H9 (cell line): ENCODE measurements around the gene SNX14. TPM values are rescaled to one million over a fixed set of nuclear protein-coding genes. Genes with fewer than 3 reads are reported as not detected.

Experiments
- DNase-seq: peaks from one replicate; pipeline ENCODE4 v3.0.0-alpha.2; 2017
- H2AFZ ChIP-seq: one replicate; pipeline ENCODE4 v1.6.1; 2013; ENCODE audit warnings: mild to moderate bottlenecking, low read length, control low read depth, moderate library complexity
- H2AK5ac ChIP-seq: 2 replicates; pipeline ENCODE4 v1.6.1; 2013; ENCODE audit warnings: low read length, control low read depth, mixed read lengths; ENCODE audit not compliant: insufficient read length
- H2BK120ac ChIP-seq: one replicate; pipeline ENCODE4 v1.6.1; 2013; ENCODE audit warnings: low read depth, mild to moderate bottlenecking, low read length, control low read depth, inconsistent platforms; ENCODE audit not compliant: poor library complexity, severe bottlenecking
- H2BK12ac ChIP-seq: 2 replicates; pipeline ENCODE4 v1.6.1; 2013; ENCODE audit warnings: low read length, control low read depth, mixed read lengths, low read depth; ENCODE audit not compliant: insufficient read length
- H2BK15ac ChIP-seq: 2 replicates; pipeline ENCODE4 v1.6.1; 2013; ENCODE audit warnings: low read depth, low read length, control low read depth
- H2BK20ac ChIP-seq: one replicate; pipeline ENCODE4 v1.6.1; 2013; ENCODE audit warnings: low read depth, mild to moderate bottlenecking, low read length, control low read depth, inconsistent platforms; ENCODE audit not compliant: poor library complexity, severe bottlenecking
- H2BK5ac ChIP-seq: 2 replicates; pipeline ENCODE4 v1.6.1; 2013; ENCODE audit warnings: low read length, control low read depth, mixed read lengths; ENCODE audit not compliant: insufficient read length
- H3K14ac ChIP-seq: 2 replicates; pipeline ENCODE4 v1.6.1; 2013; ENCODE audit warnings: low read length, control low read depth; ENCODE audit not compliant: insufficient read depth
- H3K18ac ChIP-seq: 2 replicates; pipeline ENCODE4 v1.6.1; 2013; ENCODE audit warnings: low read depth, mild to moderate bottlenecking, mixed read lengths, low read length, control low read depth; ENCODE audit not compliant: insufficient read length
- H3K23ac ChIP-seq: 2 replicates; pipeline ENCODE4 v1.6.1; 2013; ENCODE audit warnings: low read length, control low read depth, mixed read lengths, low read depth; ENCODE audit not compliant: insufficient read length
- H3K23me2 ChIP-seq: 2 replicates; pipeline ENCODE4 v1.6.1; 2013; ENCODE audit warnings: low read depth, mild to moderate bottlenecking, mixed read lengths, low read length, control low read depth; ENCODE audit not compliant: insufficient read length, poor library complexity, severe bottlenecking
- H3K27ac ChIP-seq: 2 replicates; pipeline ENCODE4 v1.5.1; 2013; ENCODE audit warnings: low read length, control low read depth, mixed read lengths, low read depth; ENCODE audit not compliant: insufficient read length
- H3K27me3 ChIP-seq: 2 replicates; pipeline ENCODE4 v1.6.1; 2013; ENCODE audit warnings: low read length, control low read depth, inconsistent platforms; ENCODE audit not compliant: insufficient read depth
- H3K4ac ChIP-seq: 2 replicates; pipeline ENCODE4 v1.6.1; 2013; ENCODE audit warnings: low read depth, mild to moderate bottlenecking, control low read depth, inconsistent platforms, low read length, moderate library complexity
- H3K4me1 ChIP-seq: 2 replicates; pipeline ENCODE4 v1.6.1; 2013; ENCODE audit warnings: low read length, control low read depth, inconsistent platforms; ENCODE audit not compliant: insufficient read depth
- H3K4me2 ChIP-seq: 2 replicates; pipeline ENCODE4 v1.6.1; 2013; ENCODE audit warnings: low read length, control low read depth, mixed read lengths; ENCODE audit not compliant: insufficient read length, insufficient read depth
- H3K56ac ChIP-seq: 2 replicates; pipeline ENCODE4 v1.6.1; 2013; ENCODE audit warnings: low read depth, mild to moderate bottlenecking, mixed read lengths, low read length, control low read depth; ENCODE audit not compliant: insufficient read length
- H3K79me1 ChIP-seq: 2 replicates; pipeline ENCODE4 v1.6.1; 2013; ENCODE audit warnings: low read depth, mild to moderate bottlenecking, moderate library complexity, low read length, control low read depth, inconsistent platforms; ENCODE audit not compliant: insufficient read depth, poor library complexity, severe bottlenecking
- H3K79me2 ChIP-seq: 2 replicates; pipeline ENCODE4 v1.6.1; 2013; ENCODE audit warnings: low read length, control low read depth, inconsistent platforms; ENCODE audit not compliant: insufficient read depth
- H3K9ac ChIP-seq: 2 replicates; pipeline ENCODE4 v1.6.1; 2013; ENCODE audit warnings: low read length, control low read depth, mixed read lengths; ENCODE audit not compliant: insufficient read length; ENCODE audit errors: extremely low read depth
- H3K9me3 ChIP-seq: one replicate; pipeline ENCODE4 v1.6.1; 2013; ENCODE audit warnings: low read depth, low read length, inconsistent platforms; ENCODE audit not compliant: control insufficient read depth
- H3T11ph ChIP-seq: one replicate; pipeline ENCODE4 v1.6.1; 2013; ENCODE audit warnings: mild to moderate bottlenecking, low read length, control low read depth, inconsistent platforms
- H4K20me1 ChIP-seq: one replicate; pipeline ENCODE4 v1.6.1; 2013; ENCODE audit not compliant: control insufficient read depth, insufficient read length, insufficient read depth
- H4K5ac ChIP-seq: 2 replicates; pipeline ENCODE4 v1.6.1; 2013; ENCODE audit warnings: low read depth, mild to moderate bottlenecking, mixed read lengths, low read length, control low read depth; ENCODE audit not compliant: insufficient read length
- H4K8ac ChIP-seq: replicated peaks from 2 replicates; pipeline ENCODE4 v1.6.1; 2013; ENCODE audit warnings: low read length, control low read depth, mixed read lengths, low read depth; ENCODE audit not compliant: insufficient read length
- H4K91ac ChIP-seq: 2 replicates; pipeline ENCODE4 v1.6.1; 2013; ENCODE audit warnings: low read depth, mild to moderate bottlenecking, moderate library complexity, mixed read lengths, low read length, control low read depth; ENCODE audit not compliant: insufficient read length
- H3K27ac Mint-ChIP-seq, 3 experiments: 2 replicates in 2 of 3; 3 replicates in 1 of 3; pipeline ENCODE4 v1.8.0; 2020 to 2021; ENCODE audit warnings: mixed read lengths in 3 of 3, mild to moderate bottlenecking in 1 of 3, moderate library complexity in 1 of 3
- H3K27me3 Mint-ChIP-seq: 2 replicates; pipeline ENCODE4 v1.8.0; 2021; ENCODE audit warnings: low read depth, mild to moderate bottlenecking, moderate library complexity, mixed read lengths
- H3K36me3 Mint-ChIP-seq, 3 experiments: 2 replicates in 2 of 3; 3 replicates in 1 of 3; pipeline ENCODE4 v1.8.0; 2020 to 2021; ENCODE audit warnings: low read depth in 3 of 3, mixed read lengths in 3 of 3; ENCODE audit not compliant: insufficient read depth in 1 of 3
- H3K4me1 Mint-ChIP-seq, 2 experiments: 2 replicates each; pipeline ENCODE4 v1.8.0; 2020; ENCODE audit warnings: mixed read lengths in 2 of 2
- H3K4me3 Mint-ChIP-seq, 2 experiments: 2 replicates in 1 of 2; 3 replicates in 1 of 2; pipeline ENCODE4 v1.8.0; 2020 to 2021; ENCODE audit warnings: mild to moderate bottlenecking in 2 of 2, mixed read lengths in 2 of 2, moderate library complexity in 1 of 2
- H3K9me3 Mint-ChIP-seq, 2 experiments: 2 replicates in 1 of 2; 3 replicates in 1 of 2; pipeline ENCODE4 v1.8.0; 2020; ENCODE audit warnings: mild to moderate bottlenecking in 2 of 2, mixed read lengths in 2 of 2, moderate library complexity in 1 of 2
- CTCF ChIP-seq: fragments of 200-600 bp; sonication (generic); conservative IDR thresholded peaks from 3 replicates; pipeline ENCODE4 v1.8.0; 2021; ENCODE audit warnings: antibody characterized with exemption, mild to moderate bottlenecking
- WGBS: extraction: QIAGEN DNeasy Blood & Tissue Kit; methylation state at CpG from one replicate; pipeline ENCODE4 v1.1.7; 2013; ENCODE audit warnings: missing lambda C conversion rate, low lambda C conversion rate, mixed read lengths; ENCODE audit not compliant: insufficient read length; ENCODE audit errors: extremely low coverage; 5-methylcytosine and 5-hydroxymethylcytosine counted together
- total RNA-seq: library from RNA; stranded (reverse); gene quantifications from 2 replicates; pipeline ENCODE4 v1.2.1, GENCODE V29; 2021

The SNX14 gene
- total RNA-seq, 1 experiment from 2014 or later = 33.0 TPM

- Histone ChIP-seq H3T11ph (no peak overlapping the region), H3K27ac (no peak overlapping the region), H3K4me1 (no peaks in the 10 kb centered on the region), H4K8ac (no peak overlapping the region), H2AFZ (no peak overlapping the region), H2BK12ac (no peak overlapping the region), H3K4me2 (no peak overlapping the region), H3K9ac (no peak overlapping the region), H4K91ac (no peak overlapping the region), H3K14ac (no peak overlapping the region), H2BK120ac (no peak overlapping the region), H4K5ac (no peak overlapping the region), H3K27me3 (no peaks in the 10 kb centered on the region), H2BK5ac (no peak overlapping the region), H3K4ac (no peak overlapping the region), H2BK15ac (no peak overlapping the region), H3K23me2 (no peaks in the 10 kb centered on the region), H3K18ac (no peak overlapping the region), H4K20me1 (no peaks in the 10 kb centered on the region), H2AK5ac (no peak overlapping the region), H2BK20ac (no peak overlapping the region), H3K79me1 (no peaks in the 10 kb centered on the region), H3K23ac (no peak overlapping the region), H3K9me3 (no peaks in the 10 kb centered on the region), H3K79me2 (no peaks in the 10 kb centered on the region), H3K56ac (no peak overlapping the region)
- DNase-seq = no peak
- Mint-ChIP-seq H3K9me3 (no peaks in the 10 kb centered on the region), H3K36me3 (peaks cover 2 to 18% (median 4%) of the 10 kb centered on the region in 3 experiments; a peak in 4 of 7 replicates), H3K27me3 (no peaks in the 10 kb centered on the region), H3K4me3 (no peak overlapping the region), H3K27ac (0 out of 7 replicates have a peak overlapping the region, but pooled peaks of 1 of the 3 experiments have one; percentile 77), H3K4me1 (no peaks in the 10 kb centered on the region)
- WGBS = no CpG with 5 or more reads among the region's 8 CpGs
- no peak for TF ChIP-seq CTCF
Measured at GRCh38 chr6:85506441-85507093, 87.1 kb downstream of the SNX14 start.
